Common myeloid progenitor, CD34-positive (primary cell): Measurements from ENCODE around the gene SCCPDH.
"Not testable (repeated sequence)": the region's sequence is repeated elsewhere in the genome, so short reads cannot be mapped to it uniquely, and the experiment has no call there.

Source experiments
- CTCF ChIA-PET: fragments of 350-600 bp; sonication (Branson Sonifier 250); formaldehyde crosslinking; loops from one replicate; lab custom pipeline; 2021; ENCODE audit warnings: antibody characterized with exemption; lab: Charles Lee
- POLR2A ChIA-PET: fragments of 350-600 bp; sonication (Branson Sonifier 250); formaldehyde crosslinking; loops from one replicate; lab custom pipeline; 2021; ENCODE audit warnings: antibody characterized with exemption; lab: Charles Lee
- DNase-seq, 3 donors: peaks; one replicate each; pipeline versions ENCODE4 v3.0.0 to v3.0.0-alpha.2; 2013
- H3K27ac ChIP-seq, 2 experiments: 1 replicate in 1 of 2; 2 replicates in 1 of 2; pipeline ENCODE4 v1.7.0; 2013; ENCODE audit warnings: inconsistent platforms in 2 of 2, low read length in 2 of 2, mild to moderate bottlenecking in 2 of 2, low read depth in 1 of 2, moderate library complexity in 1 of 2; ENCODE audit not compliant: severe bottlenecking in 2 of 2, insufficient read depth in 1 of 2, poor library complexity in 1 of 2
- H3K27me3 ChIP-seq, 5 experiments: replicated peaks in 2 of 5; 1 replicate in 3 of 5; 2 replicates in 2 of 5; pipeline versions ENCODE4 v1.6.1 to v1.7.0; 2013; ENCODE audit warnings: low read length in 4 of 5, mild to moderate bottlenecking in 2 of 5, moderate library complexity in 2 of 5, inconsistent platforms in 1 of 5; ENCODE audit not compliant: insufficient read depth in 5 of 5, control insufficient read depth in 4 of 5
- H3K36me3 ChIP-seq, 4 experiments: 1 replicate in 2 of 4; 2 replicates in 2 of 4; pipeline versions ENCODE4 v1.6.1 to v1.7.0; 2013; ENCODE audit warnings: low read length in 3 of 4, control low read depth in 1 of 4, mild to moderate bottlenecking in 1 of 4; ENCODE audit not compliant: control insufficient read depth in 4 of 4, insufficient read depth in 4 of 4
- H3K4me1 ChIP-seq, 4 experiments: 1 replicate in 3 of 4; 2 replicates in 1 of 4; pipeline versions ENCODE4 v1.6.1 to v1.7.1; 2013; ENCODE audit warnings: low read length in 3 of 4, mild to moderate bottlenecking in 3 of 4, control low read depth in 1 of 4, inconsistent platforms in 1 of 4, moderate library complexity in 1 of 4; ENCODE audit not compliant: control insufficient read depth in 4 of 4, insufficient read depth in 4 of 4; ENCODE audit errors: control extremely low read depth in 1 of 4
- H3K4me3 ChIP-seq, 7 experiments: 1 replicate in 4 of 7; 2 replicates in 3 of 7; pipeline versions ENCODE4 v1.5.1 to v1.7.0; 2013; ENCODE audit warnings: mild to moderate bottlenecking in 7 of 7, low read length in 6 of 7, moderate library complexity in 6 of 7, inconsistent platforms in 2 of 7, low read depth in 2 of 7, control low read depth in 1 of 7; ENCODE audit not compliant: insufficient read depth in 4 of 7, control insufficient read depth in 1 of 7; ENCODE audit errors: extremely low read depth in 1 of 7
- H3K9me3 ChIP-seq, 5 experiments: 1 replicate in 4 of 5; 2 replicates in 1 of 5; pipeline versions ENCODE4 v1.6.1 to v1.7.1; 2013; ENCODE audit warnings: low read length in 4 of 5, mild to moderate bottlenecking in 2 of 5, inconsistent platforms in 1 of 5, low read depth in 1 of 5, moderate library complexity in 1 of 5; ENCODE audit not compliant: control insufficient read depth in 4 of 5, insufficient read depth in 2 of 5; ENCODE audit errors: control extremely low read depth in 1 of 5
- WGBS: methylation state at CpG from one replicate; pipeline ENCODE4 v1.1.5; 2013; ENCODE audit not compliant: insufficient coverage; 5-methylcytosine and 5-hydroxymethylcytosine counted together

The SCCPDH gene

DNA sequence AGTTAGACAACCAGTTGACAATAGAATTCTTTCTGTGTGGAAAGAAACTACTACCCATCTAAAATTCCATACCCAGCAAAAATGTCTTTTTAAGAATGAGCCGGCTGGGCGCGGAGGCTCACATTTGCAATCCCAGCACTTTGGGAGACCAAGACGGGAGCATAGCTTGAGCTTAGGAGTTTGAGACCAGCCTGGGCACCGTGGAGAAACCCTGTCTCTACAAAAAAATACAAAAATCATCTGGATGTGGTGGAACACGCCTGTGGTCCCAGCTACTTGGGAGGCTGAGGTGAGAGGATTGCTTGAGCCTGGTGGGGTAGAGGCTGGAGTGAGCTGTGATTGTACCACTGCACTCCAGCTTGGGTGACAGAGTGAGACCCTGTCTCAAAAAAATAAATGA, 79.2 kb downstream of the SCCPDH start:
- Histone ChIP-seq H3K36me3 (no peaks in the 10 kb centered on the region), H3K9me3 (peaks cover 0 to 4% (median 0%) of the 10 kb centered on the region in 5 experiments), H3K27me3 (no peaks in the 10 kb centered on the region), H3K4me1 (no peaks in the 10 kb centered on the region), H3K4me3 (no peak overlapping the region), H3K27ac (no peak overlapping the region)
- WGBS, result 98% methylated on average over 5 of the region's 6 CpGs
- POLR2A ChIA-PET, result no interaction called here
- DNase-seq, result no peak
- CTCF ChIA-PET, result interaction anchor here (1.1 kb wide), 1 partner anchor 115 kb away, joined by 3 read pairs; no protein-coding TSS in a partner anchor

DNA sequence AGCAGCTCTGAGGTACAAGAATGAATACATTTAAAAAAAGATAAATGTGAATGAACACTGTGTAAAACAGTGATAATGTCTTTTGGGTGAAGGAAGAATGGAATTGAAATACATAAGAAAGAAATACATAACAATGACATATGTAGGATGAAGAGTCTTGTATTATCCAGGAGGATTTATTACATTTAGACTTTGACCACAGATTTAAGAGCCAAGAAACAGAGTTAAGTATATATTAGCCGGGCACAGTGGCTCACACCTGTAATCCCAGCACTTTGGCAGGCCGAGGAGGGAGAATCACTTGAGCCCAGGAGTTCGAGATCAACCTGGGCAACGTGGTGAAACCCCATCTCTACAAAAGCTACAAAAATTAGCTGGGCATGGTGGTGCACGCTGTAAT, 79.7 kb downstream of the SCCPDH start:
- ChIA-PET POLR2A (no interaction called here), CTCF (interaction anchor here (1.1 kb wide), 1 partner anchor 115 kb away, joined by 3 read pairs; no protein-coding TSS in a partner anchor)
- Histone ChIP-seq H3K4me3 (no peak overlapping the region), H3K27me3 (no peaks in the 10 kb centered on the region), H3K27ac (no peak overlapping the region), H3K9me3 (peaks cover 0 to 4% (median 0%) of the 10 kb centered on the region in 5 experiments), H3K36me3 (no peaks in the 10 kb centered on the region), H3K4me1 (no peaks in the 10 kb centered on the region)
- DNase-seq, result no peak
- 100% methylated on average over 3 of the region's 5 CpGs for WGBS

DNA sequence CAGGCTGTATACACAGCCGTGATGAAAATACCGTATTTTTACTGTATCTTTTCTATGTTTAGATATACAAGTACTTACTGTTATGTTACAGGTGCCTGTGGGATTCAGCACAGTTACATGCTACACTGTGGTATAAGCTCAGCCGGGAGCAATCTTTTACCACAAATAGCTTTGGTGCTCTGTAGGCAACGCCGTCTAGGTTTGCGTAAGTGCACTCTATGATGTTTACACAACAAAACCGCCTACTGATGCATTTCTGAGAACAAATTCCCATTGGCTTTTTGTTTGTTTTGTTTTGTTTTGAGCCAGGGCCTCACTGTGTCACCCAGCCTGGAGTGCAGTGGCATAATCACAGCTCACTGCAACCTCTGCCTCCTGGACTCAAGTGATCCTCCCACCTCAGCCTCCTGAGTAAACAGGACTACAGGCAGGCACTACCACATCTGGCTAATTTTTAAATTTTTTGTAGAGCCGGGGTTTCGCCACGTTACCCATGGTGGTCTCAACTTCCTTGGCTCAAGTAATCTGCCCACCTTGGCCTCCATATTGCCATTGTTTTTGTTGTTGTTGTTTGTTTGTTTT, 81.0 kb downstream of the SCCPDH start:
- no peak for DNase-seq
- H3K4me3 ChIP-seq, result no peak overlapping the region
- H3K4me1 ChIP-seq, result no peaks in the 10 kb centered on the region
- POLR2A ChIA-PET, result no interaction called here
- H3K27ac ChIP-seq, result no peak overlapping the region
- CTCF ChIA-PET, result interaction anchor here (1.7 kb wide), 1 partner anchor 24 kb away, joined by 5 read pairs; no protein-coding TSS in a partner anchor
- no peaks in the 10 kb centered on the region for H3K36me3 ChIP-seq
- peaks cover 0 to 4% (median 0%) of the 10 kb centered on the region in 5 experiments for H3K9me3 ChIP-seq
- H3K27me3 ChIP-seq, result no peaks in the 10 kb centered on the region
- WGBS, result 80% methylated on average over 4 of the region's 10 CpGs

DNA sequence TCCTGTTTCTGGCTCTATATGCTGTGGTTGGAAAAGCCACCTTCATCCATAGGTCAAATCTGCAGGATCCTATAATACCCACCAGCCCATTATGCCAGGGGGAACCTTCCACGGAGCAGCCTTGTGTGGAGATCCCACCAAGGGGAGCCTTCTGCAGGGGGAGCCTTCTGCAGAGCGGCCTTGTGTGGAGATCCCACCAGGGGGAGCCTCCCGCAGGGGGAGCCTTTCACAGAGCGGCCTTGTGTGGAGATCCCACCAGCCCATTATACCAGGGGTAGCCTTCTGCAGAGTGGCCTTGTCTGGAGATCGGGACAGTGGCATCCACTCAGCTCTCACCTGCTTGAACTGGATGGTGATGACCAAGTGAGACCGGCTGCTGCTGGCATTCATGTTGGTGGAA, 85.3 kb downstream of the SCCPDH start:
- ChIA-PET CTCF (interaction anchor here (0.7 to 1.7 kb wide), 6 partner anchors 12 to 98 kb away, joined by 3 to 7 read pairs (median 4); no protein-coding TSS in a partner anchor), POLR2A (no interaction called here)
- DNase-seq, result no peak
- Histone ChIP-seq H3K9me3 (no peaks in the 10 kb centered on the region), H3K36me3 (no peaks in the 10 kb centered on the region), H3K27ac (no peak overlapping the region), H3K4me3 (no peak overlapping the region), H3K4me1 (no peaks in the 10 kb centered on the region), H3K27me3 (no peaks in the 10 kb centered on the region)
- WGBS, result 100% methylated on average over 2 of the region's 6 CpGs

DNA sequence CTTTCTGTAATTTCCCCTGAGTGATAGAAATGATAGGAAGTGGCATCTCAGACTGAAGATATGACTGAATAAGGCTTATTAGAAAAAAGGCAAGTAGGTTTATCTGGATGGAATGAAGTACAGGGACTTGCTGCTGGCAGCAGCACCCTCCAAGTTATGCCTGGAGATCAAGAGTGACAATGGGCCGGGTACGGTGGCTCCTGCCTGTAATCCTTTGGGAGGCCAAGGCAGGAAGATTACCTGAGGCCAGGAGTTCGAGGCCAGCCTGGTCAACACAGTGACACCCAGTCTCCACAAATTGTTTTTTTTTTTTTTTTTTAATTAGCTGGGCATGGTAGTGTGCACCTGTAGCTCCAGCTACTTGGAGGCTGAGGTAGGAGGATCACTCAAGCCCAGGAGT, 87.8 kb downstream of the SCCPDH start:
- ChIA-PET POLR2A (no interaction called here), CTCF (interaction anchor here (1.3 kb wide), 1 partner anchor 10 kb away, joined by 5 read pairs; no protein-coding TSS in a partner anchor)
- WGBS, result no CpG with 5 or more reads among the region's 3 CpGs
- Histone ChIP-seq H3K27ac (no peak overlapping the region), H3K9me3 (no peaks in the 10 kb centered on the region), H3K27me3 (no peaks in the 10 kb centered on the region), H3K4me1 (peaks cover 0 to 14% (median 10%) of the 10 kb centered on the region in 4 experiments), H3K4me3 (no peak overlapping the region), H3K36me3 (no peaks in the 10 kb centered on the region)
- no peak for DNase-seq

DNA sequence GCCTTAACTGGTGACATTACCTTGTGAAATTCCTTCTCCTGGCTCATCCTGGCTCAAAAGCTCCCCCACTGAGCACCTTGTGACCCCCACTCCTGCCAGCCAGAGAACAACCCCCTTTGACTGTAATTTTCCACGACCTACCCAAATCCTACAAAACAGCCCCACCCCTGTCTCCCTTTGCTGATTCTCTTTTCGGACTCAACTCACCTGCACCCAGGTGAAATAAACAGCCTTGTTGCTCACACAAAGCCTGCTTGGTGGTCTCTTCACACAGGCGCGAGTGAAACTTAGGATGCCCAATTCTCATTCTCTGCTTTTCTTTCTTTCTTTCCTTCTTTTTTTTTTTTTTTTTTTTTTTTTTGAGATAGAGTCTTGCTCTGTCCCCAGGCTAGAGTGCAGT, 89.1 kb downstream of the SCCPDH start:
- H3K4me1 ChIP-seq, result peaks cover 0 to 14% (median 10%) of the 10 kb centered on the region in 4 experiments
- WGBS, result 100% methylated on average over 2 of the region's 4 CpGs
- H3K27ac ChIP-seq, POLR2A ChIA-PET, H3K36me3 ChIP-seq, H3K9me3 ChIP-seq, H3K4me3 ChIP-seq, DNase-seq, H3K27me3 ChIP-seq, CTCF ChIA-PET: not testable (repeated sequence)

DNA sequence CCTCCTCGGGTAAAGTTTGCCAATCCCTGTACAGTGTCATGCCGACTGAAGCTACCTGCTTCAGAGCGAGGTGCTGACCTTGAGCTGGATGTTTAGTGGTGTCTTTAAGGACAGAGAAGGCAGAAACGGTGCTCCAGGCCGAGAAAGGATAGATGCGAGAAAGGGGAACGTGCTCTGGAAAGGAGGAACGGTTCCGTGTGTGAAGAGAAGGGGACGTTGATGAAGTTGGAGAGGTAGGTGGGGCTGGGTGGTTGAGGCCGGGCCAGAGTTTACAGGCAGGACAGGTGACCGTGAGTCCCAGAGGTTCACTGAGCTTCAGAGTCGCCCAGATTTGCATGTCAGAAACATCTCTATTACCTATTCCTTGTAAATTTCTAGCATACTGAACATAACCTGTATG, 90.7 kb downstream of the SCCPDH start:
- Histone ChIP-seq H3K36me3 (no peaks in the 10 kb centered on the region), H3K9me3 (no peaks in the 10 kb centered on the region), H3K4me1 (peaks cover 0 to 14% (median 10%) of the 10 kb centered on the region in 4 experiments), H3K4me3 (no peak overlapping the region), H3K27ac (no peak overlapping the region), H3K27me3 (no peaks in the 10 kb centered on the region)
- CTCF ChIA-PET, result interaction anchor here (1.1 kb wide), 1 partner anchor 8 kb away, joined by 3 read pairs; no protein-coding TSS in a partner anchor
- WGBS, result 97% methylated on average over 10 of the region's 13 CpGs
- POLR2A ChIA-PET, result interaction anchor here (0.7 kb wide), 1 partner anchor 346 kb away, joined by 3 read pairs; no protein-coding TSS in a partner anchor
- no peak for DNase-seq
